Measurements from ENCODE around the gene CEPT1.

The CEPT1 gene

GRCh38 chr1:111227851-111228747 is 88.1 kb downstream of the CEPT1 start:
- TF ChIP-seq CTCF (conservative IDR thresholded peaks at IDR 0.05; ENCODE audit: low read depth), result no peak
- POLR2A ChIA-PET (ENCODE audit: low non-redundant PET), result no interaction called here
- DNase-seq (ENCODE audit: low spot score), result peak; percentile 58
- H3K27ac ChIP-seq, result no peak overlapping the region
- CTCF ChIA-PET, result interaction anchor here (0.7 kb wide), 1 partner anchor 120 kb away, joined by 3 read pairs; no protein-coding TSS in a partner anchor

GRCh38 chr1:111228748-111229126 is 88.7 kb downstream of the CEPT1 start:
- TF ChIP-seq CTCF (conservative IDR thresholded peaks at IDR 0.05; ENCODE audit: low read depth), result no peak
- ChIA-PET POLR2A (ENCODE audit: low non-redundant PET) (no interaction called here), CTCF (no interaction called here)
- H3K27ac ChIP-seq, result no peak overlapping the region
- DNase-seq (ENCODE audit: low spot score), result no peak

GRCh38 chr1:111232134-111232533 is 92.1 kb downstream of the CEPT1 start:
- no peak for DNase-seq (ENCODE audit: low spot score)
- H3K27ac ChIP-seq, result no peak overlapping the region
- POLR2A ChIA-PET (ENCODE audit: low non-redundant PET), result interaction anchor here (0.6 kb wide), 1 partner anchor 950 kb away, joined by 3 read pairs; no protein-coding TSS in a partner anchor
- CTCF ChIA-PET, result interaction anchor here (1.1 kb wide), 1 partner anchor 10 kb away, joined by 3 read pairs; no protein-coding TSS in a partner anchor
- no peak for TF ChIP-seq CTCF (conservative IDR thresholded peaks at IDR 0.05; ENCODE audit: low read depth)

- no peak for TF ChIP-seq CTCF (conservative IDR thresholded peaks at IDR 0.05; ENCODE audit: low read depth)
- no peak overlapping the region for H3K27ac ChIP-seq
- ChIA-PET POLR2A (ENCODE audit: low non-redundant PET) (no interaction called here), CTCF (no interaction called here)
- DNase-seq (ENCODE audit: low spot score), result peak; percentile 43
Observed at GRCh38 chr1:111234258-111234657, 94.2 kb downstream of the CEPT1 start.
